ENCODE measurements around the gene ANKRD36C.
"Not testable (repeated sequence)": the region's sequence is repeated elsewhere in the genome, so short reads cannot be mapped to it uniquely, and the experiment has no call there.

Gene ANKRD36C

DNA sequence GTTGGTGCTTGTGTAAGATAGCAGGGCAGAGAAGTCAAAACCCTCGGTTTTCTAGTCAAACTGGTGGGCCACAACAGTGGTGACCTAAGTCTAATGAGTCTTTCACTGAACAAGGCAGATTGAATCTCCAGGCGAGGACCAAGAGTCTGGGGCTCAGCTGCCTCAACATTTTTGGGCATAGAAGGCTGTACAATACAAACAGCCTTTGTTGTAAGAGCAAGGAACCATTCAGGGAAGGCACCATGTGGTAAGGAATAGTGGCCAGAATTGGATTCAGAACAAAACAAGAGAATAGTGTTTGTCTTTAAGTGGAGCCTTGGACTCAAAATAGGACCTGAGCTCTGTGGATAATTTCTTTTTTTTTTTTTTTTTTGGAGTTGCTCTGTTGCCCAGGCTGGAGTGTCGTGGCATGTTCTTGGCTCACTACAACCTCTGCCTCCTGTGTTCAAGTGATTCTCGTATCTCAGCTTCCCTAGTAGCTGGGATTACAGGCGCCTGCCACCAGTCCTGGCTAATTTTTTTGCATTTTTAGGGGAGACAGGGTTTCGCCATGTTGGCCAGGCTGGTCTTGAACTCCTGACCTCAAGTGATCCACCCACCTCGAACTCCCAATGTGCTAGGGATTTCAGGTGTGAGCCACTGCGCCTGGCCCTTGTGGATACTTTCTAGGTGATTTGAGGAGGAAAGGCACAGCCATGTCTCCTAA lies 20.6 kb upstream of the ANKRD36C start:
- not testable (repeated sequence) for H3K27me3 Mint-ChIP-seq, H3K4me3 Mint-ChIP-seq, H3K4me1 Mint-ChIP-seq, H3K36me3 Mint-ChIP-seq, H3K27ac Mint-ChIP-seq, H3K9me3 Mint-ChIP-seq

DNA sequence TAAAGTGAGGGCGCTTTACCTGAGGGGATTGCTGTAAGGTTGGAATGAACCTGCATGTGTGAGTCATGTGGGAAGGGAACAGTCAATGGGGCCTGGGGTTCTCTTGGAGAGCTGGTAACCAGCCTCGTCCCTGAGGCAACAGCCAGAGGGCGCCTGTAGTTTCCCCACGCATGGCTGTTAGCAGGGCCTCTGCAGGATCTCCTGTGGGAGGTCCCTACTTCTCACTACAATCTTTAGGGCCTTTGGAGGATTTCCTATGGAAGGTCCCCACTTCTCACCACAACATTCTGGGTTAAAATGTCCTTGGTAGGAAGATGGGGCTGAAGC lies 19.5 kb upstream of the ANKRD36C start:
- peak overlapping the region; percentile 51 for H3K4me3 Mint-ChIP-seq
- not testable (repeated sequence) for H3K9me3 Mint-ChIP-seq, H3K27me3 Mint-ChIP-seq, H3K4me1 Mint-ChIP-seq, H3K27ac Mint-ChIP-seq, H3K36me3 Mint-ChIP-seq

- H3K4me1 Mint-ChIP-seq, H3K36me3 Mint-ChIP-seq, H3K9me3 Mint-ChIP-seq, H3K27me3 Mint-ChIP-seq: not testable (repeated sequence)
- peak overlapping the region; percentile 84 for H3K4me3 Mint-ChIP-seq
- H3K27ac Mint-ChIP-seq = peak overlapping the region; percentile 70
Observed at GRCh38 chr2:96010320-96011128, 18.9 kb upstream of the ANKRD36C start.

DNA sequence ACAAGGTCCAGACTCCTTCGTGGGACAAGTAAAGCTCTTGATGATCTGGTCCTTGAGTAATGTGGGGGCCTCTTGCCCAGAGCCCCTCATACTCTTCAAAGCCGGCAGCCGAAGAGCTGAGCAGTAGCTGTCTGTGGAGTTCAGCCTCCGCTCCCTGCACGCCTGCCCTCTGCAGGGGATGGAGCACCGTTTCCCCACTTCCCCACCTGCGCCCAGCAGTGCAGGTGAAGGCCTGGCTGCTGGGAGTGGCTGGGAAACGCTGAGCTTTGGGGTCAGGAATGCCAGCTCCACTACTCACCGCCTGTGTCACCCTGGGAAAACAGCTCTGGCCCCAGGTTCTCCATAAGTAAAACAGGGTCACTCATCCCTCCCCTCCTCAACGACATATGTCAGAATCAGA lies 18.2 kb upstream of the ANKRD36C start:
- H3K27me3 Mint-ChIP-seq, H3K4me1 Mint-ChIP-seq, H3K36me3 Mint-ChIP-seq, H3K9me3 Mint-ChIP-seq: not testable (repeated sequence)
- Mint-ChIP-seq H3K4me3 (peak overlapping the region; percentile 84), H3K27ac (peak overlapping the region; percentile 70)

DNA sequence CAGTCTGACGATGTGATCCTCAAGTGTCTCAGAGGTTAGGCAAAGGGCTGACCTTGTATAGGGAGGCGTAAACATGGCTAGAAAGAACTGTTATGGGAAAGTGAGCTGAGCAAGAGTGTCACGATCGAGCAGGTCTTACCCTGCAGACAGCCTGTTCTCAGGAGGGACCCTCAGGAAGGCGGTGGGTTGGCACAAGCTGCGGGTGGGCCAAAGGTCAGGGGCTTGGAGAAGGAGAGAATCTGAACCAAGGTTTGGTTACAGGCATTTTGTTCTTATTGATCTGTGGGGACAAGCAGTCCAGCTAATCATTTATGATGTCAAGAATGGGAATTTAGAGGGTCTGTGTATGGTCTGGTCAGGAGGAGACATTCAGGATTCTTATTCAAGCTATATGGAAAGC lies 16.4 kb upstream of the ANKRD36C start:
- not testable (repeated sequence) for H3K9me3 Mint-ChIP-seq, H3K36me3 Mint-ChIP-seq, H3K27ac Mint-ChIP-seq, H3K4me3 Mint-ChIP-seq, H3K27me3 Mint-ChIP-seq, H3K4me1 Mint-ChIP-seq

GRCh38 chr2:96006248-96006647 lies 14.6 kb upstream of the ANKRD36C start:
- not testable (repeated sequence) for H3K9me3 Mint-ChIP-seq, H3K4me3 Mint-ChIP-seq, H3K4me1 Mint-ChIP-seq, H3K27ac Mint-ChIP-seq, H3K36me3 Mint-ChIP-seq
- peaks cover 16% of the 10 kb centered on the region for H3K27me3 Mint-ChIP-seq

DNA sequence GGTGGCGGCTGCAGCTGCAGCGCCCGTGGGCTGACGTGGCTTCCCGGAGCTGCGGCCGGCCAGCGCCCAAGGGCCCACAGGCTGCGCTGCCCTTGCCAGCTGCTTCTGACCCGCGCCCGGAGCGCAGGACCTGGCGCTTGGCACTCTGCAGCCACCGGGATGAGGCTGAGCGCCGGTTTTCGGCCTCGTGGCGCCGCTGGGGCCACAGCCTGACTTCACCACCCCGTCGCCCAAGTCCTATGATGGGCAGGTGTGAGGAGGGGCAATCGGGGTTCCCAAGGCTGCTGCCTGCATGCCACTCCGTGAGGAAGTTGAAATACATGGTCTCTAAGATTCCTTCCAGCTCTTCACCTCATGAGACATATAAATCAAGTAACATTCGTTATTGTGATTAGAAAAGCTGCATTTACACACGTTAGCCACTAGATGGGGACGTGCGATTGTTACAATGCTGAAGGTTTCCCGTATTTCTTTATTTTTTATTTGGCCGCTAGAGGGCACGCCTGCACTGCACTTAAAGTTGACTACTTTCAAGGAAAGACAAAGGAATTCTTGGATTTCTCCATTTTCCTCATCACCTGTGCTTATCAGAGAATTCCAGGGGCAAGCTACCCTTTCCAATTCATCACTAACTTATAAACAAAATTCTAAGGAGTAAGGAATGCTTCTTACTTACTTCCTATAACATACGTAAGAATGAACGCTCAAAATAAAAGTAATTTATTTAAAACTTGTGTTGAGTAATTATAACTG lies 1.1 kb upstream of the ANKRD36C start:
- not testable (repeated sequence) for H3K4me1 Mint-ChIP-seq, H3K9me3 Mint-ChIP-seq, H3K27me3 Mint-ChIP-seq, H3K36me3 Mint-ChIP-seq
- Mint-ChIP-seq H3K4me3 (peak overlapping the region; percentile 82), H3K27ac (peak overlapping the region; percentile 20)

DNA sequence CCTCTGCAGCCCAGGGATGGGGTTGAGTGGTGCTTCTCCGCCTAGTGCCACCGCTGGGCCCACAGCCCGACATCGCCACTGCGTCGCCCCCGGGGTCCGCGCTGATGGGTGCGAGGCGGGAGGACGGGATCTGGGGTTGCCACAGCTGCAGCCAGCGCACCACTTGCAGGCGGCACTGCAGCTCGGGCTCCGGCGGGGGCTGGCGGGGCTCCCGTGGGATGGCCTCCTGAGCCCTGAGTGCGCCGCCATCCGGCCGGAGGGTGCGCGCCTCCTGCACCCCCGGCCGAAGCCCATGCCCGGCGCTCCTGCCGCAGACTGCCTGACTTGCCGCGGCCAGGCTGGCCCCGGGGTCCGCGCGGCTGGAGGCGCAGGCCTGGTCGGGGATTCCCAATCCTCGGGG lies 478 bp upstream of the ANKRD36C start:
- H3K36me3 Mint-ChIP-seq, H3K27ac Mint-ChIP-seq, H3K9me3 Mint-ChIP-seq, H3K27me3 Mint-ChIP-seq, H3K4me1 Mint-ChIP-seq: not testable (repeated sequence)
- H3K4me3 Mint-ChIP-seq = peak overlapping the region; percentile 77

DNA sequence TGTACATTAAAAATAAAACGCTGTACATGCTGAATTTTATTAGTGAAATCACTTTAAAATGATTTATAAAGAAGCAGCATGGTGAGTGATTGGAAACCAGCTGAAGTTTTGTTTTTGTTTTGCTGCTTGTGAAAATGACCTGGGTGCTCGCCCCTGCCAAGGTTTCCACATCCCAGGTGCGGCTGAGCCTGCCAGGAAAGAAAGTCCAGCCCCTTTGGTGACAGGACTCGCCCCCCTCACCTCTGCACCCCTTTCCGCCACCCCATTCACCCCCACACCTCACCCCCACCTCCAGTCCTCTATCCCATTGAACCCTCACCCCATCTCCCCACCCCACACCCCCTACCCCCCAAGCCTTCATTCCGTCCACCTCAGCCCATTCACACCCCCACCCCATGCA lies 740 bp downstream of the ANKRD36C start:
- not testable (repeated sequence) for H3K4me1 Mint-ChIP-seq, H3K36me3 Mint-ChIP-seq, H3K9me3 Mint-ChIP-seq, H3K27ac Mint-ChIP-seq, H3K27me3 Mint-ChIP-seq
- peak overlapping the region; percentile 30 for H3K4me3 Mint-ChIP-seq

GRCh38 chr2:95951662-95952061 lies 40.0 kb downstream of the ANKRD36C start:
- H3K27ac Mint-ChIP-seq, H3K9me3 Mint-ChIP-seq: not testable (repeated sequence)

DNA sequence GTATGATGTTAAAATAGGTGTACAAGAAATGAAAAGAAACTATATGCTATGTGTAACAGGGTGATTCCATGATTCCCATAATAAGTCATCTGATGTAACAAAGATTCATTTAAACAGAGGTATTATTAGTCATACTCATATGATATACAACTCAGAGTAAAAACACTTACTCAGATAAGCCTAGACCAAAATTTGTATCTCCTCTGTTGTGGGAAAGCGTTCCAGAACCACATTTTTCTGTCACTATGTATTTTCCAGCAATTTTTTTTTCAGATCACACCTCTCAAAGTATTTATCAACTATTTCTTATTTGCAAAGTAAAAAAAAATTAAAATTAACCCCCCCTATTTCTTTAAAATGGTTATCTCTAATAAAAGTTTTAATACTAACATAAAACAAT lies 43.6 kb downstream of the ANKRD36C start:
- not testable (repeated sequence) for H3K4me1 Mint-ChIP-seq, H3K4me3 Mint-ChIP-seq, H3K36me3 Mint-ChIP-seq, H3K27me3 Mint-ChIP-seq, H3K9me3 Mint-ChIP-seq, H3K27ac Mint-ChIP-seq

More at GRCh38 chr2:95951662-95952061, 40.0 kb downstream of the ANKRD36C start:
- not testable (repeated sequence) for H3K4me1 Mint-ChIP-seq, H3K27me3 Mint-ChIP-seq, H3K4me3 Mint-ChIP-seq
- peaks cover 10% of the 10 kb centered on the region for H3K36me3 Mint-ChIP-seq

DNA sequence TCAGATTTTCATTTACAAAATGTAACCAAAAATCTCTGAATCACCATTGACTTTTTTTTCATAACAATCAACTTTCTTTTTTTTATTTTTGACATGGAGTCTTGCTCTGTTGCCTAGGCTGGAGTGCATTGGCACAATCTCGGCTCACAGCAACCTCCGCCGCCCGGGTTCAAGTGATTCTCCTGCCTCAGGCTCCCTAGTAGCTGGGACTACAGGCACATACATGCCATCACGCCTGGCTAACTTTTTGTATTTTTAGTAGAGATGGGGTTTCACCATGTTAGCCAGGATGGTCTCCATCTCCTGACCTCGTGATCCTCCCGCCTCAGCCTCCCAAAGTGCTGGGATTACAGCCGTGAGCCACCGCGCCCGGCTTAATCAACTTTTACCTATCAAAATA lies 51.7 kb downstream of the ANKRD36C start:
- not testable (repeated sequence) for H3K4me1 Mint-ChIP-seq, H3K4me3 Mint-ChIP-seq, H3K27me3 Mint-ChIP-seq, H3K9me3 Mint-ChIP-seq, H3K27ac Mint-ChIP-seq
- peaks cover 10% of the 10 kb centered on the region for H3K36me3 Mint-ChIP-seq

DNA sequence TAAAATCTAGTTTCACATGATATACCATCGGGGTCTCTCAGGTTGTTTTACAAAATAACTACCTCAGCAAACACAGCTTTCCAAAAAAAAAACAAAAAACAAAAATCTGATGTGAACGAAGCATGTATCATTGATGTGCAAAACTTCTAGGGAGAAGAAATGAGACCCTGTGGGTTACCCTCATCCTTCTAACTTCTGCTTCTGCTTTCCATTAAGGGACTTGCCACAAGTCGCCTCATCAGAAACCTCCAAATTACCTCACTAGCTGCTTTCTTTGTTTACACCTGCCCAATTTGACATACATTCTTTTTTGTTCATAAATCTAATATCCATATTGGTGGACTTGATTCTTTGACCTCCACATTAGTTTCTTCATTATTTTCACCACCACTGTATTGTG lies 60.9 kb downstream of the ANKRD36C start:
- peaks cover 28% of the 10 kb centered on the region for H3K36me3 Mint-ChIP-seq
- not testable (repeated sequence) for H3K4me3 Mint-ChIP-seq, H3K4me1 Mint-ChIP-seq, H3K27me3 Mint-ChIP-seq, H3K9me3 Mint-ChIP-seq, H3K27ac Mint-ChIP-seq

DNA sequence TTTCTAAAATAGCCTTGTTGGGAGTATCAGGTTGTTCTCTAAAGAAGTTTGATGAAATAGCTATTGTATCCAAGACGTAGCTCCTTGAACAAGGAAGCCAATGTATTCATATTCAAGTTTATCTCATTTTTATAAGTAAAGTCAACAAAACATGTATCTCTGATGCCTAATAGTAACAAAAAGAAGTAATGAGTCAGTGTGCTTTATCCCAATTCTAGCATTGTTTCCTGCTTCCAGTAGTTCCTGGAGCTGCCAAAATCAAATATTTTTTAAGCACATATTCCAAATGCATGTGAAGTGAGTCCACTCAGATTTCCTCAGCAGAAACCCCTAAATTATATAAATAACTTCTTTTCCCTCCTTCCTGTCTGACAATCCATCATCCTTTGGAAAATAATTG lies 74.6 kb downstream of the ANKRD36C start:
- not testable (repeated sequence) for H3K4me3 Mint-ChIP-seq, H3K27me3 Mint-ChIP-seq, H3K27ac Mint-ChIP-seq, H3K4me1 Mint-ChIP-seq, H3K9me3 Mint-ChIP-seq
- H3K36me3 Mint-ChIP-seq = peaks cover 21% of the 10 kb centered on the region

- H3K4me3 Mint-ChIP-seq, H3K27ac Mint-ChIP-seq, H3K4me1 Mint-ChIP-seq, H3K27me3 Mint-ChIP-seq, H3K9me3 Mint-ChIP-seq: not testable (repeated sequence)
- H3K36me3 Mint-ChIP-seq = peaks cover 16% of the 10 kb centered on the region
Observed at GRCh38 chr2:95915131-95915530, 76.5 kb downstream of the ANKRD36C start.

GRCh38 chr2:95911431-95911830 lies 80.2 kb downstream of the ANKRD36C start:
- H3K36me3 Mint-ChIP-seq = peaks cover 11% of the 10 kb centered on the region
- H3K4me3 Mint-ChIP-seq, H3K27me3 Mint-ChIP-seq, H3K27ac Mint-ChIP-seq, H3K9me3 Mint-ChIP-seq, H3K4me1 Mint-ChIP-seq: not testable (repeated sequence)
